NK-92 treated with Interleukin-12 subunit alpha and Interleukin-12 subunit beta, amount 100 ng/mL, for 24 hours (cell line): ENCODE data around the gene LCP1.

Experiments used
- DNase-seq: peaks from one replicate; lab custom pipeline; 2025; lab: John Stamatoyannopoulos, UW

Gene LCP1

GRCh38 chr13:46101002-46101401, 81.0 kb downstream of the LCP1 start:
- DNase-seq = no peak

- DNase-seq = no peak
These were observed 81.7 kb downstream of the LCP1 start for GRCh38 chr13:46100191-46100815.

DNA sequence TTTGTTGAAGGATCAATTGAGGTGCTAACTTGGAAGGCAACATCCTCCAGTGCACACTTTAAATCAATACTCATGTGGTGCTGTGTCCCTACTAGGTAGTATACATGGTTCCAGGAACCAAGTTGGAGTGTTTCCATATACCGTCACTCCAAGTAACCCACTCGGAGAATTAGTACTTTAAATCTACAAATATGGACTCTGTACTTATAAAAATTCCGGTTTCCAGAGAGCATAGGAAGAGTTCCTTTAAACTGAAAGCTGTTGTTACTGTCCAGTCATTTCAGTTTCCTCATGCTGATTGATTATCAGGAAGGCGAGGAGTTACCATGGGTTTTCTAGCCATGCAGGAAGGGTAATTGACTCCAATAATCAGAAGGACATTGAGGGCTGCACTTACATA, 84.3 kb downstream of the LCP1 start:
- no peak for DNase-seq

GRCh38 chr13:46097015-46097414, 85.0 kb downstream of the LCP1 start:
- no peak for DNase-seq

DNA sequence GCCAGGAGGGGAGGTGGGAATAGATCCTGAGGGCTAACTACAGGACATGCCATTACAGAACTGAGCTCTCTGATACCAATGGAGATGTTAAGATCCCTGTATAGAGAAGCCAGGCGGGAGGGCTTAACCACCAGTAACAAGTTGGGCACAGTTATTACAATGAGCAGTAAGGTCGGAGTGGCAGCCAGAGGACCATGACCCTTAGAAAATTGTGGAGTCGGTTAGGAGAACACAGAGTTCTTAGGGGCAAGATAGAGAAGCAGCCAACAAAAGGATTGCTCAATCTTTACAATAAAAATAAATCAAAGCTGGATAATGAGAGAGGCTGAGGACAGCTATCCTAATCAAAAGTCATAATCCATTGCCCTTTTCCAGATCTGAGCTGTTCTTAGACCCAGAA, 87.5 kb downstream of the LCP1 start:
- no peak for DNase-seq

DNA sequence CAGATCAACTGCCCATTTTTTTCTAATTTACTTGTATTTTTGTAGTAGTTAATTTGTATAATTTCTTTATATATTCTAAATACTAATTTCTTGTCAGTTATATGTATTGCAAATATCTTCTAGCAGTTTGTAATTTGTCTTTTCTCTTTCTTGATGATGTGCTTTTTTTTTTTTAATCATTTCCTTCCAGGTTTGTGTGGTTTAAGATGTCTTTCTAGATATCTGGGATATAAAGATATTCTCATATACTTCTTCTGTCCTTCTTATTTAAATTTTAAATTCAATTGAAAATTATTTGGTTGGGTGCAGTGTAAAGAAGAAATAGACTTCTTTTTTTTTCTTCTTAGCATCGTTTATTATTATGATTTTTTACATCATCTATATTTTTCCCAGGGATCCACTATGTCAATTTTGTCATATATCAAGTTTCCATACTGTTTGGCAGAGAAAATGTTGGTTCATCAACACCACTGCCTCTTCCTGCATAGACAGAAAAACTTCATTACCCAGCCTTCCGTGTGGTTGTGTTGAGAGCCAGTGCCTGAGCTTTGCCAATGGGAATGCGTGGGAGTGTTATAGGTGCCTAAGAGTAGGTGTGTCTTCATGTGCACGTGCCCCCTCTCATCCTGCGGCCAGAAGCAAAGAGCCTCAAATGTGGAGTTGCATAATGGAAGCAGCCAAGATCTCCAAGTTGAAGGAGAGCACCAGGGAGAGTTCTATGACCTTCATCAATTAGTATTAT, 93.0 kb downstream of the LCP1 start:
- no peak for DNase-seq

DNA sequence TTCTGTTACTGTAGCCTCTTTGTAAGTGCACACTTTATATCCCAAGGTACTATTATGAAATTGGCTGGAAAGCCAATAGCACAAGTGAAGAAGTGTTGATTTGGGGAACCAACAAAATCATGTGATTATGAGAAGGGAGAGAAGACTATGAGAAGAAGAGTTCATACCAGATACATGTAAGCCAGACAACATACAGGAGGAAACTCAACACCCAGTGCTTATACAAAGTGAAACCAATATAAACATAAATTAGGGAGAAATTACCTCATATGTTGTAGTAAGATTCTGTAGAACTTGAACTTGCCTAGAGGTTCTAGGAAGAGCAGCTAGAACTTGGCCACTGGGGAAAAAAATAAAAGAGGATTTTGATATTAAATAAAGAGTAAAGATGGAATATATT, 94.5 kb downstream of the LCP1 start:
- no peak for DNase-seq

GRCh38 chr13:46086985-46087384, 95.0 kb downstream of the LCP1 start:
- no peak for DNase-seq

GRCh38 chr13:46086421-46086922, 95.5 kb downstream of the LCP1 start:
- no peak for DNase-seq

GRCh38 chr13:46085737-46086136, 96.2 kb downstream of the LCP1 start:
- no peak for DNase-seq

- no peak for DNase-seq
These were observed 99.7 kb downstream of the LCP1 start for GRCh38 chr13:46082324-46082723.

DNA sequence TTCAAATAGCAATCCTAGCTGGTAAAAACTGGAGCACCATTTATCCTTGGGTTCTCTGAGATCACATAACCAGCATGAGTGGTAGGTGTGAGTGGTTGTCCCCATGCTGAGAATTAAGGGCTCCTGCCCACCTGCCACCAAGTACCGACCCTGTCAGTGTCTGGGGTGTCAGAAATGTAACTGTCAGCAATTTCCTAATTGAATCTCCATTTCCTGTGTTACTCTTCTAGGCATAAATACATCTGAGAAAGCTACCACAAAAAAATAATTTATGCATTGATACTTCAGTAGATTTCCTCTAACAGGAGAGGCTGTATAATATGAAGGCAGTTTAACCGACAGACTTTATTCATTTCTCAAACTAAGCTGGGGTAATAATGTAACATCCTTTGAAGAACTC, 102.2 kb downstream of the LCP1 start:
- no peak for DNase-seq

GRCh38 chr13:46077265-46077664, 104.7 kb downstream of the LCP1 start:
- DNase-seq = no peak

DNA sequence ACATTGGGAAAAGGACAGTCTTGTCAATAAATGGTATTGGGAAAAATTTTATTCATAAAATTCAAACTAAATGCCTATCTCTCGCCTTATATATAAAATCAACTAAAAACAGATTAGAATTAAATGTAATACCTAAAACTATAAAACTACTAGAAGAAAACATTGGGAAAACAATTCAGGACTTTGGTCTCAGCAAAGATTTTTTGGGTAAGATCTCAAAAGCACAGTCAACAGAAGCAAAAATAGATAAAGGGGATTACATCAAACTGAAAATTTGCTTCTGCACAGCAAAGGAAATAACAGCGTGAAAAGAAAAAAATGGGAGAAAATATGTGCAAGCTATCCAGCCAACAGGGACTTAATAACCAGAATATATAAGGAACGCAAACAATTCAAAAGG, 105.2 kb downstream of the LCP1 start:
- no peak for DNase-seq
